HepG2 (cell line): Measurements from ENCODE around the gene ATPAF2. TPM values are rescaled to one million over a fixed set of nuclear protein-coding genes. Genes with fewer than 3 reads are reported as not detected.

Experiments used
- ATAC-seq: fragments of 200-7000 bp; cut with Tn5 transposase; 3 replicates; pipeline ENCODE4 v1.9.1; 2020; ENCODE audit warnings: mild to moderate bottlenecking, moderate library complexity
- BruUV-seq: library from RNA; stranded (reverse); fragments of 400-500 nt; replicated peaks from 2 replicates; lab custom pipeline; 2021; lab: Mats Ljungman, UMichigan
- CTCF ChIA-PET: fragments of 300-600 bp; formaldehyde crosslinking; extraction: SDS; loops from one replicate; lab custom pipeline; 2021; ENCODE audit warnings: low total read pairs, inconsistent platforms, low intra/inter-chr PET ratio; lab: Yijun Ruan, JAX
- POLR2A ChIA-PET: fragments of 350-600 bp; sonication (Branson Sonifier 250); formaldehyde crosslinking; loops from one replicate; lab custom pipeline; 2020; ENCODE audit warnings: antibody characterized with exemption, inconsistent platforms; lab: Yijun Ruan, JAX
- DNase-seq: peaks from one replicate; pipeline ENCODE4 v3.0.0-alpha.2; 2015; ENCODE audit warnings: low spot score
- FAIRE-seq: peaks from 3 replicates; lab custom pipeline; 2011; peaks lifted over from hg19 to GRCh38; lab: Jason Lieb, UNC
- H2AFZ ChIP-seq: one replicate; pipeline ENCODE4 v1.6.1; 2011; ENCODE audit warnings: low read length, inconsistent platforms
- H3K27ac ChIP-seq: fragments of 300-600 bp; 3 replicates; pipeline ENCODE4 v1.8.0; 2011; ENCODE audit warnings: mixed run types, mild to moderate bottlenecking, mixed read lengths, low read length, inconsistent platforms; ENCODE audit not compliant: insufficient read depth; ENCODE audit errors: extremely low read length
- H3K27me3 ChIP-seq, 2 experiments: fragments of 200-600 bp in 1 of 2; 2 replicates in 1 of 2; 3 replicates in 1 of 2; pipeline versions ENCODE4 v1.6.0 to v1.8.0; 2011; ENCODE audit warnings: low read length in 2 of 2, mild to moderate bottlenecking in 2 of 2, moderate library complexity in 2 of 2, inconsistent platforms in 1 of 2; ENCODE audit not compliant: insufficient read depth in 2 of 2, control insufficient read depth in 1 of 2
- H3K36me3 ChIP-seq, 2 experiments: fragments of 200-600 bp in 1 of 2; replicated peaks in 1 of 2; 2 replicates in 1 of 2; 3 replicates in 1 of 2; pipeline versions ENCODE4 v1.5.1 to v1.8.0; 2011; ENCODE audit warnings: low read length in 2 of 2, inconsistent platforms in 1 of 2; ENCODE audit not compliant: insufficient read depth in 2 of 2, control insufficient read depth in 1 of 2
- H3K4me1 ChIP-seq: 2 replicates; pipeline ENCODE4 v1.5.1; 2012; ENCODE audit warnings: low read length, inconsistent platforms; ENCODE audit not compliant: insufficient read depth
- H3K4me2 ChIP-seq: 2 replicates; pipeline ENCODE4 v1.6.0; 2011; ENCODE audit warnings: low read depth, low read length, inconsistent platforms
- H3K4me3 ChIP-seq, 3 experiments: fragments of 200-600 bp in 1 of 3; sonication (generic), shearing (Covaris generic) in 1 of 3; replicated peaks in 1 of 3; 2 replicates each; pipeline ENCODE4 v1.5.1; 2011 to 2016; ENCODE audit warnings: low read length in 3 of 3, inconsistent platforms in 2 of 3, low read depth in 2 of 3, mild to moderate bottlenecking in 2 of 3, control low read depth in 1 of 3, mixed read lengths in 1 of 3; ENCODE audit not compliant: insufficient read depth in 1 of 3
- H3K79me2 ChIP-seq: one replicate; pipeline ENCODE4 v1.6.1; 2011; ENCODE audit warnings: low read length, inconsistent platforms; ENCODE audit not compliant: insufficient read depth
- H3K9ac ChIP-seq: 2 replicates; pipeline ENCODE4 v1.6.0; 2011; ENCODE audit warnings: mild to moderate bottlenecking, low read depth, low read length, inconsistent platforms; ENCODE audit not compliant: insufficient read depth
- H3K9me3 ChIP-seq: 2 replicates; pipeline ENCODE4 v1.5.1; 2012; ENCODE audit warnings: mild to moderate bottlenecking, low read length
- H4K20me1 ChIP-seq: 2 replicates; pipeline ENCODE4 v1.6.0; 2011; ENCODE audit warnings: inconsistent platforms, mild to moderate bottlenecking, low read length, moderate library complexity; ENCODE audit not compliant: insufficient read depth
- CBFB ChIP-seq: sonication (generic); formaldehyde crosslinking; IDR thresholded peaks from 2 replicates; pipeline ENCODE4 v1.4.0; 2020; ENCODE audit warnings: missing genetic modification reagents
- CHCHD3 ChIP-seq: sonication (generic); formaldehyde crosslinking; IDR thresholded peaks from 2 replicates; pipeline ENCODE4 v1.8.0; 2022; ENCODE audit warnings: mild to moderate bottlenecking, missing genetic modification reagents, moderate library complexity
- DPF2 ChIP-seq: sonication (generic); formaldehyde crosslinking; IDR thresholded peaks from 2 replicates; pipeline ENCODE4 v1.4.0; 2020; ENCODE audit warnings: mild to moderate bottlenecking, low read depth, missing genetic modification reagents, borderline replicate concordance
- EP300 ChIP-seq, 3 experiments: sonication (generic) in 1 of 3; formaldehyde crosslinking in 1 of 3; IDR thresholded peaks; 2 replicates each; pipeline versions ENCODE4 v1.5.1 to v1.6.1; 2011 to 2020; ENCODE audit warnings: low read depth in 2 of 3, low read length in 2 of 3, borderline replicate concordance in 1 of 3, improper control_type of control experiment in 1 of 3, mild to moderate bottlenecking in 1 of 3, missing genetic modification reagents in 1 of 3, moderate library complexity in 1 of 3
- FLYWCH1 ChIP-seq: sonication (generic); formaldehyde crosslinking; IDR thresholded peaks from 2 replicates; pipeline ENCODE4 v1.8.1; 2023; ENCODE audit warnings: mild to moderate bottlenecking, missing genetic modification reagents
- HOXA7 ChIP-seq: sonication (generic); formaldehyde crosslinking; IDR thresholded peaks from 2 replicates; pipeline ENCODE4 v1.8.1; 2022; ENCODE audit warnings: mild to moderate bottlenecking, missing genetic modification reagents, moderate library complexity
- NR3C1 ChIP-seq: sonication (generic); formaldehyde crosslinking; IDR thresholded peaks from 2 replicates; pipeline ENCODE4 v1.4.0; 2020; ENCODE audit warnings: missing genetic modification reagents
- SP2 ChIP-seq: sonication (generic); formaldehyde crosslinking; IDR thresholded peaks from 2 replicates; pipeline ENCODE4 v1.5.1; 2020; ENCODE audit warnings: mild to moderate bottlenecking, missing genetic modification reagents
- TAF1 ChIP-seq: sonication (generic); formaldehyde crosslinking; IDR thresholded peaks from 2 replicates; pipeline ENCODE4 v1.4.0; 2020; ENCODE audit warnings: missing genetic modification reagents
- ZNF24 ChIP-seq: fragments of 450-650 bp; IDR thresholded peaks from 2 replicates; pipeline ENCODE4 v1.6.1; 2017; ENCODE audit warnings: antibody characterized with exemption, mild to moderate bottlenecking
- ZNF317 ChIP-seq: sonication (generic); formaldehyde crosslinking; IDR thresholded peaks from 2 replicates; pipeline ENCODE4 v1.5.0; 2020; ENCODE audit warnings: mild to moderate bottlenecking, missing genetic modification reagents
- ZNF33B ChIP-seq: sonication (generic); formaldehyde crosslinking; IDR thresholded peaks from 2 replicates; pipeline ENCODE4 v1.5.1; 2020; ENCODE audit warnings: mild to moderate bottlenecking, missing genetic modification reagents
- ZNF614 ChIP-seq: IDR thresholded peaks from 2 replicates; pipeline ENCODE4 v1.6.1; 2018; ENCODE audit warnings: missing biosample characterization, missing genetic modification reagents, inconsistent platforms, borderline replicate concordance
- ZNF761 ChIP-seq: sonication (generic); formaldehyde crosslinking; conservative IDR thresholded peaks from 2 replicates; pipeline ENCODE4 v1.4.0; 2020; ENCODE audit warnings: mild to moderate bottlenecking, missing genetic modification reagents
- ZNF768 ChIP-seq: sonication (generic); formaldehyde crosslinking; IDR thresholded peaks from 2 replicates; pipeline ENCODE4 v1.4.0; 2020; ENCODE audit warnings: missing genetic modification reagents
- ZNF788 ChIP-seq: sonication (generic); formaldehyde crosslinking; IDR thresholded peaks from 2 replicates; pipeline ENCODE4 v1.5.0; 2020; ENCODE audit warnings: mild to moderate bottlenecking, missing genetic modification reagents, borderline replicate concordance
- ZSCAN31 ChIP-seq: sonication (generic); formaldehyde crosslinking; IDR thresholded peaks from 2 replicates; pipeline ENCODE4 v1.5.0; 2020; ENCODE audit warnings: low read depth, mild to moderate bottlenecking, missing genetic modification reagents
- ZZZ3 ChIP-seq: sonication (generic); formaldehyde crosslinking; IDR thresholded peaks from 2 replicates; pipeline ENCODE4 v1.4.0; 2020; ENCODE audit warnings: missing genetic modification reagents, mild to moderate bottlenecking, borderline replicate concordance
- WGBS: methylation state at CpG from one replicate; pipeline ENCODE4 v1.1.6; 2017; ENCODE audit warnings: low lambda C conversion rate; 5-methylcytosine and 5-hydroxymethylcytosine counted together
- in situ Hi-C: cut with HindIII; loops from 2 replicates; pipeline ENCODE4 v1.10.0; 2017; ENCODE audit warnings: low pct_unique_long_range_greater_than_20kb; ENCODE audit not compliant: extremely low pct_ligation_motif_present
- intact Hi-C: fragments of 100-400 bp; cut with micrococcal nuclease; formaldehyde crosslinking; loops from one replicate; pipeline ENCODE4 v1.10.0; 2022; ENCODE audit not compliant: unreplicated experiment
- polyA plus RNA-seq, 8 experiments: library from polyadenylated mRNA; depleted of rRNA in 3 of 8; stranded (reverse) in 7 of 8; unstranded in 1 of 8; fragments of >200 nt; fragmentation: Illumina TruSeq in 4 of 8; extraction: Trizol in 4 of 8; gene quantifications; 2 replicates each; pipeline versions ENCODE4 v1.2.1 to v1.2.3, GENCODE V29; 2011 to 2016; ENCODE audit warnings: low read depth in 4 of 8, missing spikeins in 1 of 8, mixed read lengths in 1 of 8; ENCODE audit not compliant: insufficient read depth in 1 of 8
- total RNA-seq, 5 experiments: library from RNA; depleted of rRNA; stranded (reverse); fragments of >200 nt; fragmentation: Illumina TruSeq; extraction: Trizol; gene quantifications; 2 replicates each; pipeline ENCODE4 v1.2.3, GENCODE V29; 2016; ENCODE audit warnings: low read depth in 1 of 5
- TF ChIP-seq, protein P1 (sequence below): fragments of 450-650 bp; IDR thresholded peaks from 2 replicates; pipeline ENCODE4 v1.6.1; 2017
- TF ChIP-seq, protein P2 (sequence below): sonication (generic); formaldehyde crosslinking; IDR thresholded peaks from 2 replicates; pipeline ENCODE4 v1.5.0; 2020; ENCODE audit warnings: missing genetic modification reagents
- TF ChIP-seq, protein P3 (sequence below): IDR thresholded peaks from 2 replicates; pipeline ENCODE4 v1.6.1; 2016; ENCODE audit warnings: control low read depth

ATPAF2 gene
- total and polyA plus RNA-seq, 2 of the 13 experiments (the other 11 are each of a cell fraction or from before 2014, with no cell fraction given): 15.0 to 16.5 TPM

DNA sequence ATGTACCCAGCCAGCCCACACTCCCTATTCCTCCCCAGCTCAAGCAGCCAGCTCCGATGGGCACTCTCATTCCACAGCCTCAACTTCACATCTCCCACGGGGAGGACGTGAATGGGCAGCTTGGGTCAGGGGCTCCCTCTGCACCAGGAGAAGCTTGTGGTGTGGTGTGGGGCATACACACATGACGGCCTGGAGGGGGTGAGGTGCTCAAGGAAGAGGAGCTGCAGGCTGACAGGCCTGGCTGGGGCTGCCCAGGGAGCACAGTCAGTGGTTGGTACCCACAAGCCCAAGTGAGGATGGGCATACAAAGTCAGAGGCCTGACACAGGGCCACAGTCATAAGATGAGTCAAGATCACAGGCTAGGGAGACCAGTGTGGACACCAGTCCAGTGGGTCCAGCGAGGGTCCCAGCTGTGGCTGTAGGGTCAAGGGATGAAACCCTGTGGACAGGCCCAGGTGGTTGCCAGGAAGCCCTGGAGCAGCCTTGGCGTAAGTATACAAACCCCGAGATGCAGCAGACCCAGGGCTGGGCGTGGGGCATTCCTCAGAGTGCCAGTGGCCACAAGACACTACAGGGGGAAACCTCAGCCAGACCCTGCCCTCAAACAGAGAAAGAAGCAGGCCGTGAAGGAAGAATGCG is 61.9 kb downstream of the ATPAF2 start (continued):
- TF ChIP-seq, protein P1, sequence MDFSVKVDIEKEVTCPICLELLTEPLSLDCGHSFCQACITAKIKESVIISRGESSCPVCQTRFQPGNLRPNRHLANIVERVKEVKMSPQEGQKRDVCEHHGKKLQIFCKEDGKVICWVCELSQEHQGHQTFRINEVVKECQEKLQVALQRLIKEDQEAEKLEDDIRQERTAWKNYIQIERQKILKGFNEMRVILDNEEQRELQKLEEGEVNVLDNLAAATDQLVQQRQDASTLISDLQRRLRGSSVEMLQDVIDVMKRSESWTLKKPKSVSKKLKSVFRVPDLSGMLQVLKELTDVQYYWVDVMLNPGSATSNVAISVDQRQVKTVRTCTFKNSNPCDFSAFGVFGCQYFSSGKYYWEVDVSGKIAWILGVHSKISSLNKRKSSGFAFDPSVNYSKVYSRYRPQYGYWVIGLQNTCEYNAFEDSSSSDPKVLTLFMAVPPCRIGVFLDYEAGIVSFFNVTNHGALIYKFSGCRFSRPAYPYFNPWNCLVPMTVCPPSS: no peak
- TF ChIP-seq ZNF24 (no peak), ZNF768 (CRISPR knock-in tag) (no peak), EP300 (IDR thresholded peaks at IDR 0.05; ENCODE audit: low read depth in 2 of 2, low read length in 2 of 2) (no peak), EP300 (CRISPR knock-in tag; IDR thresholded peaks at IDR 0.05; ENCODE audit: borderline replicate concordance) (no peak)
- TF ChIP-seq, all 625 proteins: peak for 0

DNA sequence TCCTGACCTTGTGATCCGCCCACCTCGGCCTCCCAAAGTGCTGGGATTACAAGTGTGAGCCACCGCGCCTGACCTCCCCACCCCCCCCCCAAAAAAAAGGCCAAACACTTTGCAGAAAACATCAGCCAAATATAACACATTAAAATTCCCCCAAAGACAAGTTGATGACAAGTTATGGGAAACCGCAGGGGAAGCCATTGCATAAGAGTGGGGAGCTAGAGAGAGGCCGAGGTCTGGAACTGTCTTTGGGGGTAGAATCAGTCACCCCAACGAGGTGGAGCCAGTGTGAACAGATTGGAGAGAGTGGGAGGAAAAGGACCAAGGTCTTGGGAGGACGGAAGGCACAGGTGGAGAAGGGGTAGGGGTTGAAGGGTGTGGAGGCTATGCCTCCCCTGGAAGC is 63.5 kb downstream of the ATPAF2 start:
- no peak for FAIRE-seq
- intact Hi-C loops: no loop called here
- BruUV-seq: no TSS peak
- TF ChIP-seq SP2 (CRISPR knock-in tag): no peak
- TF ChIP-seq DPF2: no peak
- TF ChIP-seq, protein P2, sequence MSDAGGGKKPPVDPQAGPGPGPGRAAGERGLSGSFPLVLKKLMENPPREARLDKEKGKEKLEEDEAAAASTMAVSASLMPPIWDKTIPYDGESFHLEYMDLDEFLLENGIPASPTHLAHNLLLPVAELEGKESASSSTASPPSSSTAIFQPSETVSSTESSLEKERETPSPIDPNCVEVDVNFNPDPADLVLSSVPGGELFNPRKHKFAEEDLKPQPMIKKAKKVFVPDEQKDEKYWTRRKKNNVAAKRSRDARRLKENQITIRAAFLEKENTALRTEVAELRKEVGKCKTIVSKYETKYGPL: no peak
- TF ChIP-seq, protein P3, sequence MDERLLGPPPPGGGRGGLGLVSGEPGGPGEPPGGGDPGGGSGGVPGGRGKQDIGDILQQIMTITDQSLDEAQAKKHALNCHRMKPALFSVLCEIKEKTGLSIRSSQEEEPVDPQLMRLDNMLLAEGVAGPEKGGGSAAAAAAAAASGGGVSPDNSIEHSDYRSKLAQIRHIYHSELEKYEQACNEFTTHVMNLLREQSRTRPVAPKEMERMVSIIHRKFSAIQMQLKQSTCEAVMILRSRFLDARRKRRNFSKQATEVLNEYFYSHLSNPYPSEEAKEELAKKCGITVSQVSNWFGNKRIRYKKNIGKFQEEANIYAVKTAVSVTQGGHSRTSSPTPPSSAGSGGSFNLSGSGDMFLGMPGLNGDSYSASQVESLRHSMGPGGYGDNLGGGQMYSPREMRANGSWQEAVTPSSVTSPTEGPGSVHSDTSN (CRISPR knock-in tag): no peak
- no peak for TF ChIP-seq FLYWCH1
- no peak for TF ChIP-seq CBFB (CRISPR knock-in tag)
- TF ChIP-seq HOXA7: no peak
- TF ChIP-seq CHCHD3 (CRISPR knock-in tag): no peak
- TF ChIP-seq ZNF614 (CRISPR knock-in tag): no peak
- no peak for TF ChIP-seq ZNF761 (CRISPR knock-in tag)
- no peak for TF ChIP-seq ZNF317 (CRISPR knock-in tag)
- no peak for TF ChIP-seq NR3C1
- TF ChIP-seq ZZZ3: no peak
- TF ChIP-seq ZNF33B (CRISPR knock-in tag): no peak
- TF ChIP-seq TAF1 (CRISPR knock-in tag): no peak
- no peak for TF ChIP-seq ZNF788 (CRISPR knock-in tag)
- no peak for TF ChIP-seq ZSCAN31 (CRISPR knock-in tag)

More for the DNA sequence above, 63.5 kb downstream of the ATPAF2 start:
- WGBS: 19% methylated on average over 8 of the region's 8 CpGs
- H3K27me3 ChIP-seq: peaks cover 8 to 35% of the 10 kb centered on the region in 2 experiments; a peak in 4 of 5 replicates
- no peak overlapping the region for H3K4me2 ChIP-seq
- POLR2A ChIA-PET: interaction anchor here (0.7 kb wide), 1 partner anchor 224 kb away, joined by 3 read pairs; no protein-coding TSS in a partner anchor
- no peak overlapping the region for H3K4me3 ChIP-seq
- ATAC-seq (no peak), DNase-seq (no peak)
- in situ Hi-C loops: no loop called here
- no peak overlapping the region for H3K27ac ChIP-seq
- peaks cover under 1% of the 10 kb centered on the region for H3K79me2 ChIP-seq
- H3K4me1 ChIP-seq: peaks cover 17% of the 10 kb centered on the region
- H4K20me1 ChIP-seq: no peaks in the 10 kb centered on the region
- CTCF ChIA-PET: no interaction called here
- H2AFZ ChIP-seq: no peak overlapping the region
- H3K9ac ChIP-seq: no peak overlapping the region
- no peaks in the 10 kb centered on the region for H3K36me3 ChIP-seq
- no peaks in the 10 kb centered on the region for H3K9me3 ChIP-seq
